D721Med (cell line): ENCODE measurements around the gene SYK.
"Not testable (repeated sequence)": the region's sequence is repeated elsewhere in the genome, so short reads cannot be mapped to it uniquely, and the experiment has no call there.

ENCODE experiments used
- DNase-seq: peaks from one replicate; pipeline ENCODE4 v3.0.0; 2011; ENCODE audit warnings: low spot score; ENCODE audit not compliant: insufficient read length
- FAIRE-seq: peaks from 2 replicates; lab custom pipeline; 2011; peaks lifted over from hg19 to GRCh38; lab: Jason Lieb, UNC
- TF ChIP-seq, protein P1 (sequence below): IDR thresholded peaks from 2 replicates; pipeline ENCODE4 v1.5.1; 2012; ENCODE audit warnings: mild to moderate bottlenecking, control low read depth; ENCODE audit not compliant: insufficient read depth; ENCODE audit errors: missing control alignments

Gene SYK

GRCh38 chr9:90783964-90784363 is 17.7 kb upstream of the SYK start:
- no peak for DNase-seq
- TF ChIP-seq, protein P1, sequence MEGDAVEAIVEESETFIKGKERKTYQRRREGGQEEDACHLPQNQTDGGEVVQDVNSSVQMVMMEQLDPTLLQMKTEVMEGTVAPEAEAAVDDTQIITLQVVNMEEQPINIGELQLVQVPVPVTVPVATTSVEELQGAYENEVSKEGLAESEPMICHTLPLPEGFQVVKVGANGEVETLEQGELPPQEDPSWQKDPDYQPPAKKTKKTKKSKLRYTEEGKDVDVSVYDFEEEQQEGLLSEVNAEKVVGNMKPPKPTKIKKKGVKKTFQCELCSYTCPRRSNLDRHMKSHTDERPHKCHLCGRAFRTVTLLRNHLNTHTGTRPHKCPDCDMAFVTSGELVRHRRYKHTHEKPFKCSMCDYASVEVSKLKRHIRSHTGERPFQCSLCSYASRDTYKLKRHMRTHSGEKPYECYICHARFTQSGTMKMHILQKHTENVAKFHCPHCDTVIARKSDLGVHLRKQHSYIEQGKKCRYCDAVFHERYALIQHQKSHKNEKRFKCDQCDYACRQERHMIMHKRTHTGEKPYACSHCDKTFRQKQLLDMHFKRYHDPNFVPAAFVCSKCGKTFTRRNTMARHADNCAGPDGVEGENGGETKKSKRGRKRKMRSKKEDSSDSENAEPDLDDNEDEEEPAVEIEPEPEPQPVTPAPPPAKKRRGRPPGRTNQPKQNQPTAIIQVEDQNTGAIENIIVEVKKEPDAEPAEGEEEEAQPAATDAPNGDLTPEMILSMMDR = no peak
- FAIRE-seq = no peak

GRCh38 chr9:90787771-90788460 is 13.7 kb upstream of the SYK start:
- TF ChIP-seq, protein P1 = no peak
- FAIRE-seq (no peak), DNase-seq (no peak)

DNA sequence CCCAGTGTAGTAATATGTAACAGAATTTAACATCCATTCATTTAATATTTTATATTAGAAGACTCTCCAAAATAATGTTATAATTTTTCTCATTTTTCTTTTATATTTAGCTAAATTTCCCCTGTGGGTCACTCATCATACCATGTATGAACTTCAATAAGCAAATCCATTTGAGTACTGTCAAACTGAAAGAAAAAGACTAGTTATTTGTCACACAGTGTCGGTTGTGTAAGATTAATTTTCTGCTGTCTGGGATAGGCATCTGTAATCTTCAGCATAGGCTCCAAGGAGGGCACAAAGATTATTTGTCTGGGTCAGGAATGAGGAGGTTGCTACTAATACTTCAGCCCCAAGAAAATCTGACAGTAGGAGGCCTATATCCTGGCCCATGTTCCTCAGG is 13.1 kb upstream of the SYK start:
- not testable (repeated sequence) for FAIRE-seq, DNase-seq

- no peak for DNase-seq
- TF ChIP-seq, protein P1 = no peak
- FAIRE-seq = no peak
Measured at GRCh38 chr9:90789408-90789807, 12.2 kb upstream of the SYK start.

DNA sequence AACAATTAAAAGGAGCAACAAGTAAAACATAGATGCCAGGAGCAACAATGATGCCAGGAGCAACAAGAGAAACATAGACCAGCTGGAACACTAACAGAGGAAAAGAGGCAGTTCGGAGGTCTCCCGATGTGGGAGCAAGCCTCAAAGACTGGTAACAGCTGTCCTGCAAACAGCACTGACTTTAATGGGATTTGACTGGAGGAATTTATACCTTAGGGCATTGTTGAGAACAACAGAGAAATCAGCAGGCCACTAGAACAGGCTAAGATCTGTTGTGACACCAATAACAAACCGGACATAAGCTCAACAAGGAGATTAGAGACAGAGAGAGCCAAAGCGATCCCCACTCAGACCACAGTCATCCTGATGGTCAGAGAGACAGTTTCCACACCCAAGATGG is 11.8 kb upstream of the SYK start:
- no peak for FAIRE-seq
- DNase-seq = no peak

DNA sequence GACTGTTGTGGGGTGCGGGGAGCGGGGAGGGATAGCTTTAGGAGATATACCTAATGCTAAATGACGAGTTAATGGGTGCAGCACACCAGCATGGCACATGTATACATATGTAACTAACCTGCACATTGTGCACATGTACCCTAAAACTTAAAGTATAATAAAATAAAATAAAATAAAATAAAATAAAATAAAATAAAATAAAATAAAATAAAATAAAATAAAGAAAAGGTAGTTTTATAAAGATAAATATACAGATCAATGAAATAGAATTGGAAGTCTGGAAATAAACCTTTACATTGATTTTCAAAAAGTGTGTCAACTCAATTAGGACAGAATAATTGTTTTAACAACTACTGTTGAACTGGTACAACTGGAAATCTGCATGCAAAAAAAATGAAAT is 8.6 kb upstream of the SYK start:
- not testable (repeated sequence) for FAIRE-seq, DNase-seq

More for the DNA sequence above, 11.8 kb upstream of the SYK start:
- TF ChIP-seq, protein P1 = no peak

- TF ChIP-seq, protein P1 = no peak
- FAIRE-seq (no peak), DNase-seq (no peak)
Measured at GRCh38 chr9:90793729-90794128, 7.9 kb upstream of the SYK start.

GRCh38 chr9:90795084-90795483 is 6.5 kb upstream of the SYK start:
- TF ChIP-seq, protein P1 = no peak
- DNase-seq (no peak), FAIRE-seq (no peak)
